Loucy (cell line): ENCODE measurements around the gene MFSD6.

Experiments used
- H2AFZ ChIP-seq: fragments of 200-600 bp; sonication (generic); 2 replicates; pipeline ENCODE4 v1.6.0; 2016; ENCODE audit warnings: antibody characterized with exemption, mild to moderate bottlenecking, low read length, moderate library complexity
- H3F3A ChIP-seq: fragments of 200-600 bp; 2 replicates; pipeline ENCODE4 v1.6.0; 2016; ENCODE audit warnings: antibody characterized with exemption, low read depth, mild to moderate bottlenecking
- H3K27me3 ChIP-seq: fragments of 200-600 bp; sonication (generic); 2 replicates; pipeline ENCODE4 v1.6.1; 2014; ENCODE audit warnings: low read length, mild to moderate bottlenecking; ENCODE audit not compliant: insufficient read depth, poor library complexity, severe bottlenecking
- H3K36me3 ChIP-seq: fragments of 200-600 bp; sonication (generic); 2 replicates; pipeline ENCODE4 v1.6.1; 2016; ENCODE audit warnings: low read length; ENCODE audit not compliant: insufficient read depth
- H3K4me1 ChIP-seq: fragments of 200-600 bp; sonication (generic); 2 replicates; pipeline ENCODE4 v1.5.1; 2014; ENCODE audit warnings: low read length, mild to moderate bottlenecking; ENCODE audit not compliant: insufficient read depth, poor library complexity, severe bottlenecking
- H3K4me2 ChIP-seq: fragments of 200-600 bp; sonication (generic); 2 replicates; pipeline ENCODE4 v1.6.0; 2014; ENCODE audit warnings: antibody characterized with exemption, low read length, low read depth, mild to moderate bottlenecking; ENCODE audit not compliant: poor library complexity, severe bottlenecking
- H3K4me3 ChIP-seq: fragments of 200-600 bp; sonication (generic); 2 replicates; pipeline ENCODE4 v1.5.1; 2014; ENCODE audit warnings: low read length, mild to moderate bottlenecking, mixed read lengths; ENCODE audit not compliant: poor library complexity, severe bottlenecking
- H3K79me2 ChIP-seq: fragments of 200-600 bp; sonication (generic); 2 replicates; pipeline ENCODE4 v1.6.1; 2014; ENCODE audit warnings: low read length; ENCODE audit not compliant: insufficient read depth
- H3K9ac ChIP-seq: fragments of 200-600 bp; sonication (generic); 2 replicates; pipeline ENCODE4 v1.6.0; 2014; ENCODE audit warnings: mild to moderate bottlenecking, low read depth, low read length, moderate library complexity; ENCODE audit not compliant: poor library complexity, severe bottlenecking
- H3K9me2 ChIP-seq: fragments of 200-600 bp; sonication (generic); replicated peaks from 2 replicates; pipeline ENCODE4 v1.6.1; 2016; ENCODE audit warnings: low read depth, low read length, mixed read lengths
- H3K9me3 ChIP-seq: fragments of 200-600 bp; sonication (generic); 2 replicates; pipeline ENCODE4 v1.6.1; 2014; ENCODE audit warnings: mild to moderate bottlenecking, antibody characterized with exemption, low read length, low read depth; ENCODE audit not compliant: insufficient read depth
- H4K20me1 ChIP-seq: fragments of 200-600 bp; sonication (generic); 2 replicates; pipeline ENCODE4 v1.6.0; 2014; ENCODE audit warnings: antibody characterized with exemption, low read length, mild to moderate bottlenecking; ENCODE audit not compliant: insufficient read depth, poor library complexity, severe bottlenecking
- EZH2phosphoT487 ChIP-seq: fragments of 200-600 bp; IDR thresholded peaks from 2 replicates; pipeline ENCODE4 v1.6.1; 2018; ENCODE audit warnings: antibody characterized with exemption, mild to moderate bottlenecking, moderate library complexity, borderline replicate concordance
- TF ChIP-seq, protein P1 (sequence below): fragments of 200-600 bp; sonication (generic); conservative IDR thresholded peaks from 2 replicates; pipeline ENCODE4 v1.5.1; 2014; ENCODE audit warnings: mild to moderate bottlenecking, antibody characterized with exemption, low read length

MFSD6 gene

DNA sequence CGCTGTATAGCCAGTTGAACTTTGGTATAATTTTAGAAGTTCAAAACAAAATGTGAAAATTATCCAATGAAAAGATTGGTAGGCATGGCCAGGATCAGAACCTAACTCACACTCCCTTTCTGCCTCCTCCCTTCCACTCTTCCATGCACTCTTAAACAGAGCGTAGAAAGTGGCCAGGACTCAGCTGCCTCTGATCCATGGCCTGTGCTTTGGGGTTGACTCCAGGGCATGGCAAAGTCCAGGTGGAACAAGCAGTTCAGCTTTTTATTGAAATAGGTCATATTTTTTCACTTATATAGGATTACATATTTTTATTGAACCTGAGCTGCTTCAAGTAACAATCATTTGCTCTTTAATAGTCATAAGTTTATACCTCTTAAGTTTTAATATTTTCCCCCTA is 38.5 kb upstream of the MFSD6 start:
- Histone ChIP-seq H3K9me2 (no peaks in the 10 kb centered on the region), H3K4me3 (no peak overlapping the region), H3K4me2 (no peak overlapping the region), H2AFZ (no peak overlapping the region), H3K79me2 (no peaks in the 10 kb centered on the region), H3F3A (no peaks in the 10 kb centered on the region), H4K20me1 (no peaks in the 10 kb centered on the region), H3K4me1 (no peaks in the 10 kb centered on the region), H3K9me3 (no peaks in the 10 kb centered on the region), H3K27me3 (no peaks in the 10 kb centered on the region), H3K36me3 (peaks cover 8% of the 10 kb centered on the region; the same call in 1 of the 2 replicates), H3K9ac (no peak overlapping the region)
- no peak for TF ChIP-seq EZH2phosphoT487
- TF ChIP-seq, protein P1, sequence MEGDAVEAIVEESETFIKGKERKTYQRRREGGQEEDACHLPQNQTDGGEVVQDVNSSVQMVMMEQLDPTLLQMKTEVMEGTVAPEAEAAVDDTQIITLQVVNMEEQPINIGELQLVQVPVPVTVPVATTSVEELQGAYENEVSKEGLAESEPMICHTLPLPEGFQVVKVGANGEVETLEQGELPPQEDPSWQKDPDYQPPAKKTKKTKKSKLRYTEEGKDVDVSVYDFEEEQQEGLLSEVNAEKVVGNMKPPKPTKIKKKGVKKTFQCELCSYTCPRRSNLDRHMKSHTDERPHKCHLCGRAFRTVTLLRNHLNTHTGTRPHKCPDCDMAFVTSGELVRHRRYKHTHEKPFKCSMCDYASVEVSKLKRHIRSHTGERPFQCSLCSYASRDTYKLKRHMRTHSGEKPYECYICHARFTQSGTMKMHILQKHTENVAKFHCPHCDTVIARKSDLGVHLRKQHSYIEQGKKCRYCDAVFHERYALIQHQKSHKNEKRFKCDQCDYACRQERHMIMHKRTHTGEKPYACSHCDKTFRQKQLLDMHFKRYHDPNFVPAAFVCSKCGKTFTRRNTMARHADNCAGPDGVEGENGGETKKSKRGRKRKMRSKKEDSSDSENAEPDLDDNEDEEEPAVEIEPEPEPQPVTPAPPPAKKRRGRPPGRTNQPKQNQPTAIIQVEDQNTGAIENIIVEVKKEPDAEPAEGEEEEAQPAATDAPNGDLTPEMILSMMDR = no peak

DNA sequence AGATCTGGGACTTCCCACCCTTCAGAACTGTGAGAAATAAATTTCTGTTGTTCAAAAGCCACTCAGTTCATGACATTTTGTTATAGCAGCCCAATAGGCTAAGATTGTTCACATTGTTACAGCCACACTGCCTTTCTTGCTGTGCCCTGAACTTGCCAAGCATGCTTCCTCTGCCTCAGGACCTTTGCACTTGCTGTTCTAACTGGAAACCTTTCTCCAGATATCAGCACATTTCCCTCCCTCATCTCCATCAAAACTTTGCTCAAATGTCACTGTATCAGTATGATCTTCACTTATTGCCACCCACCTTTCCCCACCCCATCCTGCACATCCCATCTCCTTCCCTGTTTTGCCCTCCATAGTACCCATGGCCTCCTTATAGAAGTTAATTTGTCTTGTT is 32.1 kb upstream of the MFSD6 start:
- H3K4me3 ChIP-seq = no peak overlapping the region
- no peaks in the 10 kb centered on the region for H3K79me2 ChIP-seq
- no peaks in the 10 kb centered on the region for H4K20me1 ChIP-seq
- no peaks in the 10 kb centered on the region for H3F3A ChIP-seq
- no peaks in the 10 kb centered on the region for H3K4me1 ChIP-seq
- H3K36me3 ChIP-seq = no peaks in the 10 kb centered on the region
- H2AFZ ChIP-seq = no peak overlapping the region
- no peak overlapping the region for H3K9ac ChIP-seq
- H3K9me2 ChIP-seq = no peaks in the 10 kb centered on the region
- TF ChIP-seq EZH2phosphoT487 = no peak
- TF ChIP-seq, protein P1 = no peak
- H3K27me3 ChIP-seq = no peaks in the 10 kb centered on the region
- no peaks in the 10 kb centered on the region for H3K9me3 ChIP-seq
- no peak overlapping the region for H3K4me2 ChIP-seq

DNA sequence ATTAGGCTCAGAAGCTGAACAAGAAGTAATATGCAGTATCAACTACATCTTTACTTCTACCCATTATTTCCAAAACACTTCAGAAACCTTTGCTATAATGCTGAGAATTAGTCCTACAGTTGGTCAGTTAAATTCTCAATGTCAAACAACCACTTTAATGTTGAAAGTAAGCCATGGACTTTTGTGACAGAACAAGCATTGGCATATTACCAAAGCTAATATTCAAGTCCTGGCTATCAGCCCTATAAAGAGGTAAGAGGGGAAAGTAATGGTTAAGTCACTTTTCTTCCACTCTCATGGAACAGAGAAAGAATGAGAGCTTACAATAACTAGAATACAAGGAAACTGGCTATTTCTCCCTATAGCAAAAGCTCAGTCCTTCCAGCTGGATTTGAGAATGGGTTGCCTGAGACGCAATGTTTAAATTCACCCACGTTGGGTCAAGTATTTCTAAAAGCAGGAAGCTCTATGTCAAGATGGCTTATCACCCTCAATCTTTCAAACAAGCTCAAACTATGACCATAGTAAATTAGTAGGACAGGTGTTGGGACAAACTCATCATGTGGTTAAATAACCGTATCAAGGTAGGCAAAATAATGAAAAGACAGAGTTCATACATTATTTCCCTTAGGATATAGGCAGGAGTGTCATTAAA is 31.4 kb upstream of the MFSD6 start:
- TF ChIP-seq EZH2phosphoT487 = no peak
- TF ChIP-seq, protein P1 = no peak
- Histone ChIP-seq H2AFZ (no peak overlapping the region), H3K79me2 (no peaks in the 10 kb centered on the region), H3K9me3 (no peaks in the 10 kb centered on the region), H3K4me3 (no peak overlapping the region), H3K36me3 (no peaks in the 10 kb centered on the region), H3F3A (no peaks in the 10 kb centered on the region), H3K9me2 (no peaks in the 10 kb centered on the region), H3K9ac (no peak overlapping the region), H4K20me1 (no peaks in the 10 kb centered on the region), H3K4me2 (no peak overlapping the region), H3K27me3 (no peaks in the 10 kb centered on the region), H3K4me1 (no peaks in the 10 kb centered on the region)
